Testis (tissue), 3 donors: ENCODE data around the gene FRZB. TPM values are rescaled to one million over a fixed set of nuclear protein-coding genes. Genes with fewer than 3 reads are reported as not detected.

Experiments
- DNase-seq: peaks from one replicate; pipeline ENCODE4 v3.0.0-alpha.2; 2019
- H3K27ac ChIP-seq, 2 donors: fragments of 200-600 bp; sonication (generic); one replicate each; pipeline ENCODE4 v1.5.1; 2019
- H3K27me3 ChIP-seq: fragments of 200-600 bp; sonication (generic); one replicate; pipeline ENCODE4 v1.5.1; 2019
- H3K36me3 ChIP-seq: fragments of 200-600 bp; sonication (generic); one replicate; pipeline ENCODE4 v1.5.1; 2017; ENCODE audit warnings: low read depth; ENCODE audit errors: missing control alignments
- H3K4me1 ChIP-seq: fragments of 200-600 bp; sonication (generic); one replicate; pipeline ENCODE4 v1.5.1; 2019
- H3K4me3 ChIP-seq, 2 donors: fragments of 200-600 bp; sonication (generic); one replicate each; pipeline ENCODE4 v1.5.1; 2017 to 2019
- H3K9me3 ChIP-seq: fragments of 200-600 bp; sonication (generic); one replicate; pipeline ENCODE4 v1.5.1; 2017
- POLR2A ChIP-seq: fragments of 450-650 bp; IDR thresholded peaks from one replicate; pipeline ENCODE4 v1.6.1; 2017; ENCODE audit warnings: antibody characterized with exemption, mild to moderate bottlenecking, moderate library complexity
- WGBS, 2 donors: methylation state at CpG; one replicate each; pipeline ENCODE4 v1.1.5; 2018; 5-methylcytosine and 5-hydroxymethylcytosine counted together
- intact Hi-C: fragments of 100-400 bp; cut with DNase I; formaldehyde crosslinking; loops from one replicate; pipeline ENCODE4 v1.15.1; 2023; ENCODE audit warnings: low total_unique reads
- polyA plus RNA-seq: library from polyadenylated mRNA; stranded (reverse); fragments of 350-450 nt; fragmentation: Illumina TruSeq; extraction: RNeasy Lipid Tissue Mini Kit (QIAGEN cat#74804); gene quantifications from one replicate; pipeline ENCODE4 v1.2.3, GENCODE V29; 2014; ENCODE audit warnings: low read depth, low replicate concordance; ENCODE audit not compliant: insufficient read depth
- total RNA-seq, 2 donors: library from RNA; depleted of rRNA; stranded (reverse); fragments of >200 nt; gene quantifications; one replicate each; pipeline ENCODE4 v1.2.3, GENCODE V29; 2016
- TF ChIP-seq, protein P1 (sequence below), 3 experiments: fragments of 450-650 bp in 2 of 3; fragments of 200-600 bp in 1 of 3; sonication (generic) in 1 of 3; IDR thresholded peaks; one replicate each; pipeline ENCODE4 v1.5.1; 2016 to 2019; ENCODE audit warnings: antibody characterized with exemption in 3 of 3, mild to moderate bottlenecking in 2 of 3, moderate library complexity in 1 of 3

The FRZB gene
- total and polyA plus RNA-seq, 3 donors from 2014 or later = 8.4 to 25.9 (median 21.3) TPM

DNA sequence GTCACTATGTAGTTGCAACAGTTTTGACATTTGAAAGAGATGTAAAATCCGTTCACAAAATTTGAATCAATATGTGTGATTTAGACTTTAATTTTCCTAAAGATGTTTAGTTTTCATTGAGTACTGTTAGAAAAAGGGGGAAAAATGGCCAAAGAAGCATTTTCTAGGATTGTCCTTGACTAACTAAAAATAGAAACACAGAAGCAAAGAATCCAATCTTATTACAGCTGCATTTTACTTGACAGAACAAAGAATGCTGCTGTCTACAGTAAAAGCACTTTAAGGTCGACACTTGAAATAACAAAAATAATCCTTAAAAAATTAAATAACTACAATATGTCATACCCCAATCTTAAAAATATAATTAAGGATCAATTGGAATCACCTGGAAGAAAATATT is 48.9 kb downstream of the FRZB start:
- H3K4me1 ChIP-seq = peaks cover 12% of the 10 kb centered on the region
- DNase-seq = no peak
- no peaks in the 10 kb centered on the region for H3K27me3 ChIP-seq
- H3K36me3 ChIP-seq = no peaks in the 10 kb centered on the region
- no peaks in the 10 kb centered on the region for H3K9me3 ChIP-seq
- no peak for TF ChIP-seq POLR2A
- TF ChIP-seq, protein P1, sequence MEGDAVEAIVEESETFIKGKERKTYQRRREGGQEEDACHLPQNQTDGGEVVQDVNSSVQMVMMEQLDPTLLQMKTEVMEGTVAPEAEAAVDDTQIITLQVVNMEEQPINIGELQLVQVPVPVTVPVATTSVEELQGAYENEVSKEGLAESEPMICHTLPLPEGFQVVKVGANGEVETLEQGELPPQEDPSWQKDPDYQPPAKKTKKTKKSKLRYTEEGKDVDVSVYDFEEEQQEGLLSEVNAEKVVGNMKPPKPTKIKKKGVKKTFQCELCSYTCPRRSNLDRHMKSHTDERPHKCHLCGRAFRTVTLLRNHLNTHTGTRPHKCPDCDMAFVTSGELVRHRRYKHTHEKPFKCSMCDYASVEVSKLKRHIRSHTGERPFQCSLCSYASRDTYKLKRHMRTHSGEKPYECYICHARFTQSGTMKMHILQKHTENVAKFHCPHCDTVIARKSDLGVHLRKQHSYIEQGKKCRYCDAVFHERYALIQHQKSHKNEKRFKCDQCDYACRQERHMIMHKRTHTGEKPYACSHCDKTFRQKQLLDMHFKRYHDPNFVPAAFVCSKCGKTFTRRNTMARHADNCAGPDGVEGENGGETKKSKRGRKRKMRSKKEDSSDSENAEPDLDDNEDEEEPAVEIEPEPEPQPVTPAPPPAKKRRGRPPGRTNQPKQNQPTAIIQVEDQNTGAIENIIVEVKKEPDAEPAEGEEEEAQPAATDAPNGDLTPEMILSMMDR (IDR thresholded peaks at IDR 0.05) = no peak
- peak overlapping the region in 1 of 2 donors; percentile 52 for H3K27ac ChIP-seq
- no peak overlapping the region for H3K4me3 ChIP-seq
- WGBS, 2 donors = 26 to 49% methylated on average over 2 of the region's 2 CpGs
- intact Hi-C loops = no loop called here

DNA sequence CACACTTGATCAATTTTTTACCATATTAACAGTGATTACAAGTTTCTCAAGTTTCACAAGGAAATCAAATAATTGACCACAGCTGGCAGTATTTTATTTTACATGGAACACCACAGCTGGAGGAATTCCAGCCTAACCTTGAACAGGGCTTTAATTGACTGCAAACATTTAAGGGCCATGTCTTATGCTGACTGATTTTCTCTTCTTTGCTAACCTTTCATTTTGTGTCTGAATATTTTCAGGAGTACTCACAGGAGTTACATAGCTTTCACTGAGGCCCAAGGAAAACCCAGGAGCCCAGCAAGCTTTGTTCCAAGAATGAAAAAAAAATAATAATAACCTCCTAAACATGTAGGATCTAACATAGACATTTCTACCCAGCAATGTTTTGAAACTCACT is 49.6 kb downstream of the FRZB start:
- TF ChIP-seq POLR2A = no peak
- TF ChIP-seq, protein P1 (IDR thresholded peaks at IDR 0.05) = no peak
- no peaks in the 10 kb centered on the region for H3K36me3 ChIP-seq
- intact Hi-C loops = no loop called here
- H3K9me3 ChIP-seq = no peaks in the 10 kb centered on the region
- no peaks in the 10 kb centered on the region for H3K27me3 ChIP-seq
- no peak overlapping the region for H3K4me3 ChIP-seq
- H3K4me1 ChIP-seq = peaks cover 12% of the 10 kb centered on the region
- no peak for DNase-seq
- no peak overlapping the region for H3K27ac ChIP-seq

DNA sequence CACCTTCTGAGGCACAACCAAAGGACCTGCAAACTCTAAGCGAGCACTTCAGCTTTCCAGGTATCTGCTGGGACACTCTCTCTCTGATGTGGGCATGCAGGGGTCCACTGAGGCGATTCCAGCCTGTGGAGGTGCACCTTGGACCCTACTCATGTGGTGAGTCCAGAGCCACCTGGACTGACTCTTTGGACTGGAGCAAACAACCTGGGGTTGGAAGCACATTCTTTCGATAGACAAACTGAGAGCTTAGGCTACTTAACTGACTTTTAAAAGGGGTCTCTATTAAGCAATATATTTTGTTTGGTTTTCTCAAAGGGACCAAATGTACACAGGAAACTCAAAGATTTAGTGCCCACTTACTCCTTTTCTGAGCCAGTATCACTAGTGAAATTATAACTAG is 51.6 kb downstream of the FRZB start:
- 94 to 98% methylated on average over 3 of the region's 3 CpGs for whole genome bisulfite sequencing, 2 donors
- Histone ChIP-seq H3K36me3 (no peaks in the 10 kb centered on the region), H3K27me3 (no peaks in the 10 kb centered on the region), H3K4me1 (peaks cover 12% of the 10 kb centered on the region), H3K9me3 (no peaks in the 10 kb centered on the region), H3K27ac (no peak overlapping the region), H3K4me3 (no peak overlapping the region)
- no peak for DNase-seq
- TF ChIP-seq, protein P1 (IDR thresholded peaks at IDR 0.05) = no peak
- TF ChIP-seq POLR2A = no peak
- intact Hi-C loops = no loop called here

DNA sequence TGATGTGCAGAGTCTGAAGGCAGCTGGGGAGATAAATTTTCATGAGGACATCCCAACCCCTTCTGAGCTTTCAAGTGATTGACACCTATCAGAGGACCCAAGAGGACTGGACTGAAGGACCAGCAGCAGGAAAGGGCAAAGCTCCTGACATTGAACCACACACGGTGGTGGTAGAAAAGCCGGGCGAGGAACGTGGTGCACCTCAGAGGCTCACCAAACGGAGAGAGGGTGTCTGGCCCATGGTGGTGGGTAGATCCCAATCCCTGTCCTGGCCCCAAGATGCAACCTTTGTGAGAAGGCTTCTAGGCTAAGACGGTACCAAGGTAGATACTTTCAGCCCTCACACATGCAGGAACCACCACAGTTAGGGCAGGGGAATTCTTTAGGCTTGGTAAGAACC is 52.1 kb downstream of the FRZB start:
- TF ChIP-seq, protein P1 (IDR thresholded peaks at IDR 0.05) = no peak
- no peak for TF ChIP-seq POLR2A
- DNase-seq = no peak
- Histone ChIP-seq H3K27ac (no peak overlapping the region), H3K27me3 (no peaks in the 10 kb centered on the region), H3K9me3 (no peaks in the 10 kb centered on the region), H3K4me3 (no peak overlapping the region), H3K4me1 (peaks cover 12% of the 10 kb centered on the region), H3K36me3 (no peaks in the 10 kb centered on the region)
- 96 to 99% methylated on average over 4 to 6 of the region's 6 CpGs for WGBS, 2 donors
- intact Hi-C loops = no loop called here

DNA sequence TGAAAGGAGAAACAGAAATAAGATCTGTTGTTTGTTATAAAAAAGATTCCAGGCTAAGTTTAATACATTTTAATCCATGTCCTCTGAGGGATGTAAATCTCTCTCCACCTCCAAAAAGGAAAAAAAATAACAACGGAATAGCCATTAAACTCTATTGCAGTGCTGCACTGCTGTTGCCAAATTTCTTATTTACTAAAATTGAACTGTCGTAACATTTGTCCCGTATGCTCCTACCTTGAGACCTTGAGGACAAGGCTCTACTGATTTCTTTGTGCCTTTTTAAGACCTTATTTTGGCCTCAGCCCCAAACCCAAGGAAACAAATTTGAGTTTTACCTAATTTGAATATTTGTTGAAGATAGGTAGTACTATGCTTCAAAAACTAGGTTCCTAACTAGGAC is 56.4 kb downstream of the FRZB start:
- no peak for TF ChIP-seq POLR2A
- TF ChIP-seq, protein P1 (IDR thresholded peaks at IDR 0.05) = no peak
- no peak overlapping the region for H3K27ac ChIP-seq
- no peaks in the 10 kb centered on the region for H3K4me1 ChIP-seq
- H3K4me3 ChIP-seq = no peak overlapping the region
- WGBS, 2 donors = 68 to 71% methylated on average over 3 of the region's 3 CpGs
- H3K36me3 ChIP-seq = no peaks in the 10 kb centered on the region
- no peak for DNase-seq
- intact Hi-C loops = no loop called here
- no peaks in the 10 kb centered on the region for H3K9me3 ChIP-seq
- H3K27me3 ChIP-seq = no peaks in the 10 kb centered on the region
